ENCODE results near the gene FUT2.

The FUT2 gene

DNA sequence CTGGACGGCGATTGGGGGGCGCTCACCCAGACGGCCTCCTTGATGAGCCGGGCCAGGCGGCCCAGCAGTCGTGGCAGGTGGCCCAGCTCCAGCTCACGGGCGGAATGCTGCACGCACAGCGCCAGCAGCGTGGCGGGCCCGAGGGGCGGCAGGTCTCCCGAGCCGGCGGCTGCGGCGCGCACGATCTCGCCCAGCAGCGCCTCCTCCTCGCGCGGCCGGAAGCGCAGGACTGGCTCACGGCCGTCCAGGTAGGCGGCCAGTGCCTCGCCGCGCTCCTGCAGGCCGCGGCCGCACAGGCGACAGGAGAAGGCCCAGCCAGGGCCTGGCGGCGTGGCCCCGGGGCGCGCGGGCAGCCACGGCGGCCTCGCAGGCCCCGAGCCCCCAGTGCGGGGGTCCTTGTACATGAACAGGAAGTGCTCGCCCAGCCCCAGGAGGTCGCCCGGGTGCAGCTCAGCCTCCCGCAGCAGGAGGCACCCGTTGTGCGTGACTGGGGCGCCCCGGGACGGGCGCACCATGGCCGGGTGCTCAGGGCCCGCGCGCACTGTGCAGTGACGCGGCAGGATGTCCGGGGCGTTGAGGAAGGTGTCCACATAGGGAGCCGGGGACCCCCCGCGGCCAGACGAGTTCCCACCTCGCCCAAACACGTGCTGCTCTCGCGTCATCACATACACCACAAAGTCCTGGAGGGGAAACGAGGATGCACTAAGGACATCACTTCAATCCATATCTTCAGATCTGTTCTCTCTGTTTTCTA lies 33.3 kb downstream of the FUT2 start:
- DNase-seq: peak; percentile 21

DNA sequence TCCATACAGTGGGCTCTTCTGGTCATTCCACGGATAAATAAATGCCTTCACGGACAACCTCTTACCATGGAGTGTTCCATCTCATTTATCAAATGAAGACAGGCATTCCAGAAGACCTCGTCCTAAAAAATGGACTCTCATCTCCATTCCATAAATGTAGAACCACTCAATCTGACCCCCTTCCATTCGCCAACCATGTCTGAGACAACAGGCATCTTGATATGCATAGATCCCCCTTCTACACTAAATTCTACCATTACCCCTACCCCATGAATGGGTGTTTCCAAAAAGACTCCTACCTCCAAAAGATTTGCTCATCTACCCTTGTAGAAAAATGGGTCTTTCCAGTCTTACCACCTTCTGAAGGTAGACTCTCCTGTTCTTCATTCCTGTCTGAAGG lies 35.7 kb downstream of the FUT2 start:
- no peak for DNase-seq

DNA sequence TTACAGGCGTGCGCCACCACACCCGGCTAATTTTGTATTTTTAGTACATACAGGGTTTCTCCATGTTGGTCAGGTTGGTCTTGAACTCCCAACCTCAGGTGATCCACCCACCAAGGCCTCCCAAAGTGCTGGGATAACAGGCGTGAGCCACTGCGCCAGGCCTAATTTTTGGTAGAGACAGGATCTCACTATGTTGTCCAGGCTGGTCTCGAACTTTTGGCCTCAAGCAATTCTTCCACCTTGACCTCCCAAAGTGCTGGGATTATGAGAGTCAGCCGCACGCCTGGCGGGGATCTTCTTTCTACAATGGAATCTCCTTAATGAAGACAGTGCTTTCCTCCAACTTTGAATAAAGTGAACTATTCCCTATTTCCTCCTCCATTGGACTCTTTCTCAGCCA lies 38.9 kb downstream of the FUT2 start:
- no peak for DNase-seq

DNA sequence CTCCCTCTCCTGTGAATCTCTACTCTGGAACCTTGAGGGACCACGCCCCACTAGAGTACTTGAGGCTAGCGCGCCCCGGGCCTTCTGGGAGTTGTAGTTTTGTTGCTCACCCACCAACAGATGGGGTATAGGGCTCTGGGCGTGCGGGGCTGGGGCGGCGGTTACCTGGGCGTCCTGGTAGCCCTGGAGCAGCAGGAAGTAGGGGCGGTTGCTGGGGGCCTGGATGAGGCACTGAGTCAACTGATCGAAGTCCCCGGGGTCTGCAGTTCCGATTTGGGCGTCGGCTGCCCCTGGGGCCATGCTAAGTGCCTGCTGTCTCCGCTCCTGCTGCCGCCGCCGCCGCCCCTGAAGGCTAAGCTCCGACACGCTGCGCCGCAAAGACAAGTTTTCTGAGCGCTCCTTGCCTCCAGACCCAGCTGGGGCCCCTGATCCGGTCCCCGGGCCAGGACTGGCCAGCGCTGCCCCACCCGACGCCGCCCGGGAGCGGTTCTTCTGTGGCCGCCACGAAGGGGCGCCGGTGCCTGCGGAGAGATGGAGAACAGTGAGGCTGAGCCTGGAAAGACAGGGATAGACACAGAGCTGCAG lies 39.4 kb downstream of the FUT2 start:
- peak; percentile 38 for DNase-seq

DNA sequence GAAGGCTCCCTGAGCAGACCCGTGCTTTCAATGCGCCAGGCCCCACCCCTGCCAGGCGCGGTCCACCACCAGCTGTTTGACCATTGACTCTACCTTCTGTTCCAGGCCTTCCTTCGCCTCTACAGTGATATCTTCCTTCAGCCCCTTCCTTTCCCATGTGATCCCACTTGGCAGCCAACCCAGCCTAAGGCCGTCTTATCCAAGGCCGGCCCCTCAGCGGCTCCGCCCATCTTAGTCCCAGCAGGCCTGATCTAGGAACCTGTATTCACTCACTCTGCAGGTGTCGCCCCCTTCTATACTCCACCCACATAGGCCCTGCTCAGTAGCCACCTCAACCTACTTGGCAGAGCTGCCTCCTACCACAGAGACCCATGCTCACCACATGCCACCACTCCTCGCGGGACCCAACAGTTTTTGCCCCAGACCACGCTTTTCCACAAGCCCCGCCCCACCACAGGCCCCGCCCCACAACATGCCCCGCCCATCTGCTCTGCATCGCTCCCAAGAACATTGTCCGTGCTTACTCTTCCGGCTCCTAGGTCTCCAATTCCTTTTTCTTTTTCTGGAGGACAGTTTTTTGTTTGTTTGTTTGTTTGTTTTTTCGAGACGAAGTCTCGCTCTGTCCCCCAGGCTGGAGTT lies 41.7 kb downstream of the FUT2 start:
- DNase-seq: no peak

DNA sequence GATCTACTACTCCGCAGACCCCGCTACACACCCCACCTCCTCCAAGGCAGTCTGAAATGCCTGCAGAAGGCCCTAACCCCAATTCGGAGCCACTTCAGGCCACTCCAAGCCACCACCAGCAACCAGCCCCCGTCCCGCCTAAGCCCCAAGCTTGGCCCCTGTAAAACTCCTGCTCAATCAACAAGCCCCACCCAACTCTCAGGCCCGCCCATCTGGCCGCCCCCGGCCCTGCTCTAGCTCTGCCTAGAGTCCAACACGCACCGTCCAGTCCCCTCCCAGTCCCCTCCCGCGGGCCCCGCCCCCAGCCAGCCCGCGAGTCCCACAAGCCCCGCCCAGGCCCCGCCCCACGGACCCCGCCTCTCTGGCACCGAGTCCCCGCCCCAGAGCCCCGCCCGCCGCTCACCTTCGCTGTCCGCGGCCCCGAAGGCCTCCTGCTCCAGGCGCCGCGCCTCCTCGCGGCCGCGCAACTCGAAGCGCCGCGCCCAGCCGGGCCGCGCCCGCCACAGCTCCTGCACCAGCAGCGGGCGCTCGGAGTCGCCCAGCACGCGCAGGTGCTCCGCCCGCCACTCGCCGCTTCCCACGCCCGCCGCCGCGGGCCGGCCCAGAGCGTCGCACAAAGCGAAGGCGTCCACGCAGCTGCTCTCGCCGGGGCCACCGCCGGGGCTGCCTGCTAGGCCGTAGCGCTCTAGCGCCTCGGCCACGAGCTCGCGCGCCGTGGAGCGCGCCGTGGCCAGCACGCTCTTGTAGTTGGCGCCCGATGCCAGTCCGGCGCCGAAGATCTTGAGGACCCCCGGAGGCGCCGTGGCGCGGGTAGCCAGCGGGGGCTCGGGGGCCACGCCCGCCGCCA lies 43.0 kb downstream of the FUT2 start:
- peak; percentile 76 for DNase-seq

DNA sequence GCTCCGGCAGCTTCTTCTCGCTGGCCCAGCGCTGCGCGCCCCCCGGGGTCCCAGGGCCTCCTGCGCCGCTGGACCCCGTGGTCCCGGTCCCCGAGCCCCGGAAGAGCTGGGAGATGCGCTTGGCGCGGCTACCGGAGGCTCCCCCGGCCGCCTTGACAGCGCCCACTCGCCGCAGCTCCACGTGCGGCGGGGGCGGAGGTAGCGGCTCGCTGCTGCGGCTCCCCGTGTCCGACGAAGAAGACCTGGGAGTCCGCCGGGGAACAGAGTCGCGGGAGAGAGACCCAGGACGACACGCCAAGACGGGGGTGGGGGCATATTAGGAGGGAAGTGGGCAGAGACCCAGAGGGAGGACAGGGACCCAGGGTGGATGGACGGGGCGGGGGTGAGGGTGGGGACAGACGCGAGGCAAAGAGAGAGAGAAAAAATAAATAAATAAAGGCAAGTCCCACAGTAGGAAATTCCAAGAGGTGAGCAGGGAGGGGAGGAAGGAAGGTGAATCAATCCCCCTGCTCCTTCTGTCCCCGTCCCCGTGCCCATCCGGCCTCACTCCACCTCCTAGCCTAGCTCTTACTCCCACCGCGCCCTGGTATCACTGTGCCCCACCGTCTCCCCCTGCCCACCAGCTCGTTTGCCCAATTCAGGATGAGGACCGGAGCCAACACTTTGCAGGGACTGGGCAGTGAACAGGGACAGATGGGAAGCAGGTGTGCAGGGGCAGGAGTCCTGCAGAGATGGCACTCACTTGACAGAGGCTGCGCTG lies 43.8 kb downstream of the FUT2 start:
- no peak for DNase-seq

DNA sequence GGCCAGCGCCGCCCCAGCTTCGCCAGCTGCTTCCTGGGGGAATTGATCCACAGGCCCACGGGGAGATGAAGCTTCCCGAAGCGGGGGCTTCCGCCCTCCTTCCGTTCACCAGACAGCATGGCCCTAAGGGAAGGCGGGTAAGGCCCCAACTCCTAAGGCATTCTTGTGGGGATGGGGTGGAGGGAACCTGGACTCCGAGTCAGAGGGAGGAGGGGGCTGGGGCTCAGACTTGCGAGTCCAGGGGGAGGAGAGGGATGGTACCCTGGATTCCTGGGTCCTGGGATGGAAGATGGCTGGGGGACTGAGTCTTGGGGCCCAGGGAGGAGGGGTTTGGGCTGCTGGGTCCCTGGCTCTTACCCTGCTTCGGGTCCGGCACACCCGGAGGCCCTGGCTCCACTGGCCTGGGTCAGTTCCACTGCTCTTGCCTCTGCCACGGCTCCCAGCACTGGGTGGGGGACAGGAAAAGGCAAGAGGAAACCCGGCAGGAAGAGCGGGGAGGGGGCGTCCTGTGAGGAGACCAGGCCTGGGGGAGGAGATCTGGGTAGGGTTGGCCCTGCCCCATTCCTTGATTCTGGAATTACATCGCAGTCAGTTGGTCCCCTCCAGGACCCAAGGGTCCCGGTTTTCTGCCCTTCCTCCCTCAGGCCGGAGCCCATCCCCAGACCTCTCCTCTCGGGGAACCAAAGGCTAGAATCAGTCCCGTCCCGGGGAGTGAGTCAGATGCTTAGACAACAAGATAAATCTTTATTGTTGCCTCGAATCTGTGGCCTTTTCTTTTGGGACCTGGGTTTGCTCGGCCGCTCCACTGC lies 44.6 kb downstream of the FUT2 start, which contains the start of gene RASIP1:
Gene RASIP1, minus strand, starts transcription at position 447 of the 809 bp plus-strand sequence. Its CDS starts 328 bp downstream, at position 119.
- no peak for DNase-seq

DNA sequence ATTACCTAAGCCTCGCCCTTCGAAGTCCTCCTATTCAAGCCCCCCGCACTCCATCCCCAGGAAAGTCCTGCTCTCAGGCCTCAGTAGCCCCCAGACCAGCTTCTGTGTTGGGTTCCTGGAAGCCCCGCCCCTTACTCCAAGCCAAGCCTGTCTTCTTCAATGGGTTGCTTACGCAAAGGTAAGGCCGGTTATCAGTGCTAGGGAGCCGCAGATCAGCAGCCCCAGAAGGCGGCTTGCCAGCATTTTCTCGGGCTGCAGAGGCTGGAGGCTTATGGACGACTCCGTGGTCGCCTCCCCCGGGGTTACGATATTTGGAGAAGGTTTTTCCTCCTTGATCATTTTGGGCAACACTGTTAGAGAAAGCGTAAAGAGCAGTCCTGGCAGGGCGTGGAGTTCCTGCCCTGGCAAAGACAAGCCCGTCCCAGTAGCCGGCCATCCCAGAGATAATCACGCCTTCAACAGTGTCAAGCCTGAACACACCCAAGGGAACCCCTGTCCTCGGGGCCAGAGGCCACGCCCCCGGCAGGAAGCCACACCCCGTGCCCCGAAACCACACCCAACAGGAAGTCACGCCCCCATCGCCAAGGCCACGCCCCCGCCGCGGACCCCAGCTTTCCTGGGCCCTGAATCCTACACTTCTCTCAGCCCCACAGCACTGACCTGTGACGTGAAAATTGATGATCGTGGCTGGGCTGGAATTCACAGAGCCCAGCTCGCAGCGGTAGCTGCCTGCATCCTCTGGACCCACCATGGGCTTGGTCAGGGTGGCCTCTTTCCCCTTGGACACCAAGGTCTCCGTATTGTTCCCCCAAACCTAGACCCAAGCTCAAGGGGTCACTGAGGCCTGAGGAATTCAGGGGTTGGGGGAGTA lies 45.6 kb downstream of the FUT2 start:
- no peak for DNase-seq

DNA sequence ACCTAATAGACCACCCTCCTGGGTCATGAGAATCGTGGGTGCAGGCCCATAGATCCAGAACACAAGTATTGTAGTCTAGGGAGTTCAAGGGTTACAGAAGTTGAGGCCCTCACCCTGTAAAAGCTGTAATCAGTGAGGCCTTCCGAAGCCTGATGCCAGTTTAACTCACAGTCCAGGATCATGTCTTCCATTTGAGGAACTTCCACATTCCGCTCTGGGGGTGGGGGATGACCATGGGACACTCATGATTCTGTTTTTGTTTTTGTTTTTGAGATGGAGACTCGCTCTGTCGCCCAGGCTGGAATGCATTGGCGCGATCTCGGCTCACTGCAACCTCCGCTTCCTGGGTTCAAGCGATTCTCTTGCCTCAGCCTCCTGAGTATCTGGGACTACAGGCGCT lies 46.3 kb downstream of the FUT2 start:
- no peak for DNase-seq

DNA sequence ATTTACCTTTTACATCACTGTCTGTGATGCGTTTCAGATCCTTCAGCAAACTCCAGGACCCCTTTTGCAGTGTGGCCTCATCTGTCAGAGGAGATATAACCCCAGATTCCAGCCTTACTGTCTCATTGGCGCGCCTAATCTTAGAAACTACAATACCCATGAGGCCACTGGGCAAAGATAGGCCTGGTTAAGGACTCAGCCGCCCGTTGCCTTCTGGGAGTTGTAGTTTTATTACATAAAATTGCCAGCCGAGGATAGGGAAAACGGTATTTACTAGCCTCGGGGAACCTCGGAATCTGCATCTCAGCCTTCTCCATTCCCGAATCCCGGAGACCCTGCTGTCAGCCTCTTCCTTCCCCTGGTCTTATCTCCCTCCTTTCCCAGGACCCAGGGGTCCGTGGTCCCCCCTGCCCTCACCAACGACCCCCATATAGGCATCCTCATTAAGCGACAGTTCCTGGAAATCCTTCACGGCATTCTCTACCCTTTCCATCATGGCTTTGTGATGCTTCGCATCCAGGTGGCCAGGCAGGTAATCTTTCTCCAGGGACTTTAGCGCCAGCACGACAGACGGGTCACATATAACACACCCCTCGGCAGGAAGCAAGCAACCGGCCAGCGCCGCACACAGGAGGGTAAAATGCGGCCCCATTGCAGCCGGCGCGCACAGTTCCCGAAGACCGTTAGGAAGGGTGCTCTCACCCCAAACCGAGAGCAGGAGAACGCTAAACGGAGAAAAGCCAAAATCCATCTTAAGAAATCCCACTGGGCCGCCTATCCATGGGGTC lies 49.6 kb downstream of the FUT2 start:
- DNase-seq: peak; percentile 68

DNA sequence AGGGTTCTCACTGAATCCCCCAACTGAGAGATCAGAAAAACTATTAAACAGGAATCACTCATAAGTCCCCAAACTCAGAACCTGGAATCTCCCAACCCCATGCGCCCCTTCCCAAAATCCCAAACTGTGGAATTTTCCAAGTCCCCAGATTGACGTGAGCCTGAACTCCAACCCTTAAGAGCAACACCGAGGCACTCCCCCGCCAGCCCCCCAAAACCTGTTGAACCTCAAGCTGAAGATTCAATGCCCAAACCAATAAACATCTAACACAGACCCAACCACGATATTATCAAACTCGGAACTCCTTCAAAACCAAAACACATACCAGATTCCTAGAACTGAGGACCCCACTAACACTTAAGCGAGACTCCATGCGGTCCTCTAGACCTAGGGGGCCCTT lies 50.3 kb downstream of the FUT2 start:
- DNase-seq: no peak

DNA sequence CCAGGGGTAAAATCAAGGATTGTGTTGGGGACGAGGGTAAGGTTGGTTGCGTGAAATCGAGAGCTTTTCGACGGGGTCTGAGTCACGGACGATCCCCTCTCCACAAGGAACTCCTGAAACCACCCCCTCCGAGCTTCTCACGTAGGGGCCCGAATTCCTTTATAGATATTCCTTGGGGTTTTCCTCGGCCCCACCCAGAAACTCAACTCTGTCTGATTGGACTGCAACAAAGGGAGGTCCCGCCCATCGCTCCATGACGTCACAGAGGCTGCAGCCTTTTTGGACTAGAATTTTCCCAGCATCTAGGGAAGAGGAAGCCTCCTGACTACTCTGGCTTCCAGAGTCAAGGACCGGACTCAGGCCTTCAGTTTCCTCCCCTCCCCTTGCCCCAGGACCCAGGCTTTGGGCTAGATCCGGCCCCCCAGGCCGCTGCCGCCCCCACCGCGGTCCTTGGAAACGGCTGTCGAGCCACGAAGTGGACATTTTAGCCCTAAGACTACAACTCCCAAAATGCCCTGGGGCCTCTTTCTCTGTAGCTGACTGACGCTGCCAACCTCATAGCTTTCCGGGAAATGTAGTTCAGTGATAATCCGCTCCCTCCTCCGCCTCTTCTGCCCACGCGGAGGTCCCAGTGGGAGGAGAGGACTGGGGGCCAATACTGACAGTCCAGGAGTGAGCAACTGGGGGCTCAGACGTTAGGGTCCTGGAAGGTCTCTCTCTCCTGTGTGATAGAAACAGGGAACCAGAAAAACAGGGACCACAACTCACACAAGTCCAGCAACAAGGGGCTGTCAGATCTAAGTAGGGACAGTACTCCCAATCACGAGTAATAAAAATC lies 51.2 kb downstream of the FUT2 start, which contains the start of gene IZUMO1:
Gene IZUMO1, minus strand, starts transcription at position 172 of the 838 bp plus-strand sequence. CDS start 1,050 bp downstream, outside the sequence.
- peak; percentile 92 for DNase-seq

DNA sequence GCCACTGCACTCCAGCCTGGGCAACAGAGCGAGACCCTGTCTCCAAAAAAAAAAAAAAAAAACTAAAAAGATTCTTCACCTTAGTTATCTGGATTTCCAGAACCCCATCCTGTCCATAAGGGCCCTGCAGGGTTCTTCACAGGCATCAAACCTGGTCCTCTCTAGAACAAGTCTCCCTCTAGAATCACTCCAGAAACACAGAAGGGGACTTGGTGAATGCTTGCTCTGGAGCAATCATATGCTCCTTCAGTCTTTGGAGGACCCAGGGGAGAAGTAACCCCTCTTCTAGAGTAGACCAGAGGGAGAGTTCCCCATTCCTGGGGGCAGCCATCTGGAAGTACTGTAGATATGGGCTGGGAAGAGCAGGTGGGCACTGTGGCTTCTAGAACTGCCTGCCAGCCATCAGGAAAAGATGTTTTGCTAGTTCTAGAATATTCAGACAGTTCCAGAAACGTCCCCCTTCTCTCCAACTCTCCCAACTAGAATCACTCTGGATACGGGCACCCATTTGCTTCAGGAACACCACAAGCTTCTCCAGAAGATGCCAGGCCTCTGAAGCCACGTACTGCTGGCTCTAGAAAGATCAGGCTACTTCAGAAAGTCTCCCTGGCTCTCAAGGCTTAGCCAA lies 53.9 kb downstream of the FUT2 start:
- no peak for DNase-seq

DNA sequence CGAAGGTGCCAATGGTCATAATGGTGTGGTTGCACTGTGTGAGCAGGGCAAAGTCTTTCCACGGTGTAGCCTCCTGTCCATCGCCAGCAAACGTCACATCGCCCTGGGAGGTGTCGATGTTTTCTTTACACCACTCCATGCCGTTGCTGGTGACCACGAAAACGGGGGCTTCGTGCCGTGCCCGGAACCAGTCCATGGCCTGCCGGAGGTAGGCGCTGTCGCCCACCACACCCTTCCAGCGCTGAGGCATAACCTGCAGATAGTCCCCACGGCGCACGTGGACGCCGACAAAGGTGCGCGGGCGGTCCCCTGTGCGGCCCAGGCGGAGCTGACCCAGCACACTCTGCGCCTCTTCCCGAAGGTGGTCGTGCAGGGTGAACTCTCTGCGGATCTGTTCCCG lies 54.6 kb downstream of the FUT2 start:
- DNase-seq: no peak

DNA sequence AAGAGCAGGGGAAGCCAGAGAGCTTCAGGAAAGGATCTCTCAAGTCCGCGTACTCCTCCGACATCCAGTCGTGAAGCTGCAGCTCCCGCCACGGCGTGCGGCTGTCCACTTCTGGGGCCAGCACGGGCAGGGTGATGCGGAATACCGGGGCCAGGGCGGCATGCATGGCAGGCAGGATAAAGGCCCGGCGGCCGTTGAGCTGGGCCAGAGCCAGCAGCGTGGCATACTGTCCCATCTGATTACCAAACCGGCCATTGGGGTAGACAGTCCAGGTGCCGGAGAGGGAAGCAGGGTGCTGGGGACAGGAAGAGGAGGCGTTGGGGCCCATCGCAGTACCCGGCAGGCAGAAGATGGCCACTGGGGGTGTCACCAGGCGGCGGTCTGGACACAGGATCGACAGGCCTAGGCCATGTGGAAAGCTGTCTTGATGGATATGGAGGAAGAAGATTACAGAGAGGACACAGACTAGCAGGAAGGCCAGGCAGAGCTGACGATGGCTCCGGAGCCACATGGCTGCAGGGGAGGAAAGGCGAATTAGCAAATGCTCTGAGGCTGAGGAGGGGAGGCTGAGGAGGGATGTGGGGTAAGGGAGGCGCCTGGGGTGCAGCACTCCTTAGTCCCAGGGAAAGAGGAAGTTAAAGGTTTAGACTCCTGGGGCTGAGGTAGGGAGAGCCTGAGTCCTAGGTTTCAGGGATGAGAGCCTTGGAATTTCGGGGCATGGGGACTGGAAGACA lies 55.2 kb downstream of the FUT2 start:
- no peak for DNase-seq

All from fibroblast of skin of scalp (primary cell).